Measurements from ENCODE around the gene ABLIM2.
A peak's percentile ranks its signal among the peaks of the same experiment; 100 is the strongest.
"Not testable (repeated sequence)": the region's sequence is repeated elsewhere in the genome, so short reads cannot be mapped to it uniquely, and the experiment has no call there.

The ABLIM2 gene

GRCh38 chr4:7944599-7945220 lies 213.9 kb downstream of the ABLIM2 start:
- no peak for DNase-seq

GRCh38 chr4:7943688-7944087 lies 214.9 kb downstream of the ABLIM2 start:
- not testable (repeated sequence) for DNase-seq

- DNase-seq, result no peak
These were observed 215.4 kb downstream of the ABLIM2 start for GRCh38 chr4:7943211-7943610.

GRCh38 chr4:7941965-7942496 lies 216.6 kb downstream of the ABLIM2 start:
- no peak for DNase-seq

GRCh38 chr4:7941111-7941964 lies 217.3 kb downstream of the ABLIM2 start:
- DNase-seq, result no peak

GRCh38 chr4:7939377-7940108 lies 219.1 kb downstream of the ABLIM2 start, which contains the start of gene AFAP1:
Gene AFAP1, minus strand, starts transcription at chr4:7939861. Its CDS starts 67,783 bp downstream, at chr4:7872078.
- peak; percentile 82 for DNase-seq

- no peak for DNase-seq
These were observed 219.8 kb downstream of the ABLIM2 start for GRCh38 chr4:7938609-7939376.

GRCh38 chr4:7938266-7938608 lies 220.4 kb downstream of the ABLIM2 start:
- no peak for DNase-seq

GRCh38 chr4:7937006-7937405 lies 221.6 kb downstream of the ABLIM2 start:
- no peak for DNase-seq

GRCh38 chr4:7933651-7934510 lies 224.7 kb downstream of the ABLIM2 start:
- no peak for DNase-seq

- DNase-seq, result no peak
These were observed 226.3 kb downstream of the ABLIM2 start for GRCh38 chr4:7932287-7932686.

GRCh38 chr4:7929118-7929951 lies 229.3 kb downstream of the ABLIM2 start:
- DNase-seq, result no peak

GRCh38 chr4:7928711-7929110 lies 229.9 kb downstream of the ABLIM2 start:
- DNase-seq, result no peak

GRCh38 chr4:7926822-7927221 lies 231.8 kb downstream of the ABLIM2 start:
- DNase-seq, result no peak

- DNase-seq, result no peak
These were observed 234.0 kb downstream of the ABLIM2 start for GRCh38 chr4:7924570-7924969.

GRCh38 chr4:7924163-7924562 lies 234.4 kb downstream of the ABLIM2 start:
- DNase-seq, result no peak

GRCh38 chr4:7922466-7922865 lies 236.1 kb downstream of the ABLIM2 start:
- DNase-seq, result no peak

- no peak for DNase-seq
These were observed 239.6 kb downstream of the ABLIM2 start for GRCh38 chr4:7918981-7919380.

- DNase-seq, result not testable (repeated sequence)
These were observed 240.4 kb downstream of the ABLIM2 start for GRCh38 chr4:7918187-7918586.

- DNase-seq, result no peak
These were observed 240.9 kb downstream of the ABLIM2 start for GRCh38 chr4:7917669-7918068.

GRCh38 chr4:7915875-7916242 lies 242.8 kb downstream of the ABLIM2 start:
- no peak for DNase-seq

Data from stimulated activated naive CD4-positive, alpha-beta T cell treated with Interleukin-2 at 50 U/mL for 16 hours (primary cell).